Right lobe of liver (tissue), 4 donors: ENCODE data around the gene HMGCL.

Source experiments
- CTCF ChIP-seq, 4 donors: fragments of 200-600 bp in 3 of 4; fragments of 450-650 bp in 1 of 4; IDR thresholded peaks; one replicate each; pipeline versions ENCODE4 v1.5.1 to v1.8.0; 2016 to 2022; ENCODE audit warnings: antibody characterized with exemption in 4 of 4, mild to moderate bottlenecking in 2 of 4
- POLR2A ChIP-seq: fragments of 450-650 bp; IDR thresholded peaks from one replicate; pipeline ENCODE4 v1.6.1; 2017; ENCODE audit warnings: antibody characterized with exemption, mild to moderate bottlenecking
- donor health status: DM: no; HTN: no; CAD: no.
- donor health status: DM: no; HTN: no; CAD: no.
- donor health status: DM: no; HTN: yes; CAD: no.

GRCh38 chr1:23803674-23804073, 21.6 kb downstream of the HMGCL start:
- TF ChIP-seq CTCF (IDR thresholded peaks at IDR 0.05) (no peak), POLR2A (no peak)
